ENCODE data around the gene TKT.
A peak's percentile ranks its signal among the peaks of the same experiment; 100 is the strongest.

Gene TKT

DNA sequence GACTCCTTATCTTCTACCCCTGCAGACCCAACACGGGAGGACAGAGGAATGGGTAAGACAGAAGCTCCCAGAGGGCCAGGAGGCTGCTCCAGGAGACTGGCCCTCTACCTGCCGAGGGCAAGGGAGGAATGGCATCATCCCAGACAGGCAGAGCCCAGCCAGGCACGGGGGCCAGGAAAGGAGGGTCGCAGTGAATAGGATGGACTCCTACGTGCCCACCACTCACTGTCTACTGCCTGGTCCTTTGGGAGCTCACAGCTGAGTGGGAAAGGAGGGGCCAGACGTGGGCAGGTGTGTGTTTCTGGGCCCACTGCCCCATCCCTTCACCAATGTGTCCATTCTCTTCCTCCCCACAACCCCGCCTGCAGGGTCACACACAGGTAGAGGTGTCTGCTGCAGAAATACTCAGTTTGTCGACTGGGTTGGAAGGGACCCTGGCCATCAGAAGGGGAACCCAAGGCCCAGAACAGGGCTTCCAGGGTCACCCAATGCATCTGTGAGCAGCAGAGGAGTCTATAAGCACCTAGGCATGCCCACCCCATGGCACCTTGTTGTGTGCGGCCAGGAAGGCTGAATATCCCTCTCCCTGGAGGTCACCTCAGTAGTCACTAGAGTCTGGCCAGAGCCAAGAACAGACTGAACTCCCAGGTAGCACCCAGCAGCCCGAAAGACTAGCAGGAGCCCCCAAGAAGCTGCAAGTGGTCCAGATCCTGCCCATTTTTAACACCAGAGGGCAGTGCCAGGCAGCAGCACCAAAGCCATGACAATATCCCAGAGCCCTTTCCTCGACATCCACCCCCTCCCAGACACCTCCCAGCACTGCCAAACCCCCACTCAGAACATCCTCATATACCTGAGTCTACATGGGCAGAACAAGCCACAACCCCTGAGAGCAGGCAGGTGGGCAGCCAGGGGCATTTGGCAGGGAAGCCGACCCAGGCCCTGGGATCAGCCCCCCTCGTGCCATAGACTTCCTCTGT lies 24.0 kb downstream of the TKT start:
- Histone ChIP-seq H3K36me3 (replicated peaks) (peaks cover 92% of the 10 kb centered on the region), H3K27ac (no peak overlapping the region)
- in situ Hi-C loops (cut with HindIII; ENCODE audit: low pct_ligation_motif_present, low sequenced_read_pairs): no loop called here

DNA sequence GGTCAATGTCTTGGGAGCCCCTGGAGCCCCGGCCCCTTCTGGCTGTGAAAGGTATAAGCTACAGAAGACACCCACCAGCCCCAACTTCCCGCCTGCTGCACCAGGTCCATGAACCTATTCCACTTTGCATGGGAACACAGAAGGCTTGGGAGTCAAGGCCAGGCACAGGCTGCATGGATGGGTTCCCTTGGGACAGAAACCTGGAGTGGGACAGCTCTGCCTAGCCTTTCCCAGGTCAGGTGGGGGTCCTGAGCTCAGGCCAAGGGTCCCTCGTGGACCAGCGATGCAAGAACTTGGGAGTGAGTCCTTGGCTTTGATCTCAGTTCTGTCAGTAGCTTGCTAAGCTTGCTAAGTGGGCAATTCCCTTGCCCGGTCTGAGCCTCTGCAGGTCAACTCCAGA lies 25.0 kb downstream of the TKT start:
- peaks cover 94% of the 10 kb centered on the region for H3K36me3 ChIP-seq (replicated peaks)

More for the DNA sequence above, 24.0 kb downstream of the TKT start:
- Histone ChIP-seq H3K27me3 (replicated peaks) (no peaks in the 10 kb centered on the region), H3K4me3 (ENCODE audit: low read depth, low read length) (no peak overlapping the region)
- TF ChIP-seq, protein P1, sequence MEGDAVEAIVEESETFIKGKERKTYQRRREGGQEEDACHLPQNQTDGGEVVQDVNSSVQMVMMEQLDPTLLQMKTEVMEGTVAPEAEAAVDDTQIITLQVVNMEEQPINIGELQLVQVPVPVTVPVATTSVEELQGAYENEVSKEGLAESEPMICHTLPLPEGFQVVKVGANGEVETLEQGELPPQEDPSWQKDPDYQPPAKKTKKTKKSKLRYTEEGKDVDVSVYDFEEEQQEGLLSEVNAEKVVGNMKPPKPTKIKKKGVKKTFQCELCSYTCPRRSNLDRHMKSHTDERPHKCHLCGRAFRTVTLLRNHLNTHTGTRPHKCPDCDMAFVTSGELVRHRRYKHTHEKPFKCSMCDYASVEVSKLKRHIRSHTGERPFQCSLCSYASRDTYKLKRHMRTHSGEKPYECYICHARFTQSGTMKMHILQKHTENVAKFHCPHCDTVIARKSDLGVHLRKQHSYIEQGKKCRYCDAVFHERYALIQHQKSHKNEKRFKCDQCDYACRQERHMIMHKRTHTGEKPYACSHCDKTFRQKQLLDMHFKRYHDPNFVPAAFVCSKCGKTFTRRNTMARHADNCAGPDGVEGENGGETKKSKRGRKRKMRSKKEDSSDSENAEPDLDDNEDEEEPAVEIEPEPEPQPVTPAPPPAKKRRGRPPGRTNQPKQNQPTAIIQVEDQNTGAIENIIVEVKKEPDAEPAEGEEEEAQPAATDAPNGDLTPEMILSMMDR (IDR thresholded peaks at IDR 0.05; ENCODE audit: low read depth, low read length, missing control alignments): peak; percentile 30
- DNase-seq: no peak

GRCh38 chr3:53230041-53230621 lies 25.7 kb downstream of the TKT start:
- TF ChIP-seq, protein P1 (IDR thresholded peaks at IDR 0.05; ENCODE audit: low read depth, low read length, missing control alignments): peak; percentile 29
- Histone ChIP-seq H3K27ac (no peak overlapping the region), H3K4me3 (ENCODE audit: low read depth, low read length) (no peak overlapping the region), H3K36me3 (replicated peaks) (peaks cover 97% of the 10 kb centered on the region), H3K27me3 (replicated peaks) (no peaks in the 10 kb centered on the region)
- in situ Hi-C loops (cut with HindIII; ENCODE audit: low pct_ligation_motif_present, low sequenced_read_pairs): no loop called here
- DNase-seq: no peak

More for the DNA sequence above, 25.0 kb downstream of the TKT start:
- no peak for DNase-seq
- TF ChIP-seq, protein P1 (IDR thresholded peaks at IDR 0.05; ENCODE audit: low read depth, low read length, missing control alignments): no peak
- no peak overlapping the region for H3K27ac ChIP-seq
- H3K27me3 ChIP-seq (replicated peaks): no peaks in the 10 kb centered on the region
- in situ Hi-C loops (cut with HindIII; ENCODE audit: low pct_ligation_motif_present, low sequenced_read_pairs): no loop called here
- no peak overlapping the region for H3K4me3 ChIP-seq (ENCODE audit: low read depth, low read length)

- no peaks in the 10 kb centered on the region for H3K27me3 ChIP-seq (replicated peaks)
- in situ Hi-C loops (cut with HindIII; ENCODE audit: low pct_ligation_motif_present, low sequenced_read_pairs): no loop called here
- H3K36me3 ChIP-seq (replicated peaks): peaks cover 99% of the 10 kb centered on the region
- TF ChIP-seq, protein P1 (IDR thresholded peaks at IDR 0.05; ENCODE audit: low read depth, low read length, missing control alignments): no peak
- H3K27ac ChIP-seq: no peak overlapping the region
- H3K4me3 ChIP-seq (ENCODE audit: low read depth, low read length): no peak overlapping the region
- no peak for DNase-seq
These were observed 26.2 kb downstream of the TKT start for GRCh38 chr3:53229606-53230005.

GRCh38 chr3:53229171-53229570 lies 26.7 kb downstream of the TKT start:
- no peak for DNase-seq
- TF ChIP-seq, protein P1 (IDR thresholded peaks at IDR 0.05; ENCODE audit: low read depth, low read length, missing control alignments): no peak
- H3K4me3 ChIP-seq (ENCODE audit: low read depth, low read length): no peak overlapping the region
- peaks cover 99% of the 10 kb centered on the region for H3K36me3 ChIP-seq (replicated peaks)
- in situ Hi-C loops (cut with HindIII; ENCODE audit: low pct_ligation_motif_present, low sequenced_read_pairs): no loop called here
- no peak overlapping the region for H3K27ac ChIP-seq
- H3K27me3 ChIP-seq (replicated peaks): no peaks in the 10 kb centered on the region
